ENCODE measurements around the gene CERCAM.
"Not testable (repeated sequence)": the region's sequence is repeated elsewhere in the genome, so short reads cannot be mapped to it uniquely, and the experiment has no call there.

Gene CERCAM

GRCh38 chr9:128421482-128421996 is 882 bp downstream of the CERCAM start:
- Histone ChIP-seq H3K79me2 (no peaks in the 10 kb centered on the region), H3K9ac (peak overlapping the region; percentile 61), H3K4me3 (ENCODE audit: low read depth, low read length) (peak overlapping the region; percentile 91), H3K4me2 (ENCODE audit: low read length) (peak overlapping the region; percentile 96), H3K27me3 (ENCODE audit: control insufficient read depth, insufficient read depth, low read length) (no peaks in the 10 kb centered on the region), H3K36me3 (ENCODE audit: control insufficient read depth, insufficient read depth, low read length) (no peaks in the 10 kb centered on the region), H3K4me1 (peaks cover 7% of the 10 kb centered on the region), H3K9me3 (ENCODE audit: control insufficient read depth, low read length) (no peaks in the 10 kb centered on the region), H2AFZ (peak overlapping the region; percentile 93), H3K27ac (peak overlapping the region; percentile 11)
- TF ChIP-seq, protein P1, sequence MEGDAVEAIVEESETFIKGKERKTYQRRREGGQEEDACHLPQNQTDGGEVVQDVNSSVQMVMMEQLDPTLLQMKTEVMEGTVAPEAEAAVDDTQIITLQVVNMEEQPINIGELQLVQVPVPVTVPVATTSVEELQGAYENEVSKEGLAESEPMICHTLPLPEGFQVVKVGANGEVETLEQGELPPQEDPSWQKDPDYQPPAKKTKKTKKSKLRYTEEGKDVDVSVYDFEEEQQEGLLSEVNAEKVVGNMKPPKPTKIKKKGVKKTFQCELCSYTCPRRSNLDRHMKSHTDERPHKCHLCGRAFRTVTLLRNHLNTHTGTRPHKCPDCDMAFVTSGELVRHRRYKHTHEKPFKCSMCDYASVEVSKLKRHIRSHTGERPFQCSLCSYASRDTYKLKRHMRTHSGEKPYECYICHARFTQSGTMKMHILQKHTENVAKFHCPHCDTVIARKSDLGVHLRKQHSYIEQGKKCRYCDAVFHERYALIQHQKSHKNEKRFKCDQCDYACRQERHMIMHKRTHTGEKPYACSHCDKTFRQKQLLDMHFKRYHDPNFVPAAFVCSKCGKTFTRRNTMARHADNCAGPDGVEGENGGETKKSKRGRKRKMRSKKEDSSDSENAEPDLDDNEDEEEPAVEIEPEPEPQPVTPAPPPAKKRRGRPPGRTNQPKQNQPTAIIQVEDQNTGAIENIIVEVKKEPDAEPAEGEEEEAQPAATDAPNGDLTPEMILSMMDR (IDR thresholded peaks at IDR 0.05), result no peak

DNA sequence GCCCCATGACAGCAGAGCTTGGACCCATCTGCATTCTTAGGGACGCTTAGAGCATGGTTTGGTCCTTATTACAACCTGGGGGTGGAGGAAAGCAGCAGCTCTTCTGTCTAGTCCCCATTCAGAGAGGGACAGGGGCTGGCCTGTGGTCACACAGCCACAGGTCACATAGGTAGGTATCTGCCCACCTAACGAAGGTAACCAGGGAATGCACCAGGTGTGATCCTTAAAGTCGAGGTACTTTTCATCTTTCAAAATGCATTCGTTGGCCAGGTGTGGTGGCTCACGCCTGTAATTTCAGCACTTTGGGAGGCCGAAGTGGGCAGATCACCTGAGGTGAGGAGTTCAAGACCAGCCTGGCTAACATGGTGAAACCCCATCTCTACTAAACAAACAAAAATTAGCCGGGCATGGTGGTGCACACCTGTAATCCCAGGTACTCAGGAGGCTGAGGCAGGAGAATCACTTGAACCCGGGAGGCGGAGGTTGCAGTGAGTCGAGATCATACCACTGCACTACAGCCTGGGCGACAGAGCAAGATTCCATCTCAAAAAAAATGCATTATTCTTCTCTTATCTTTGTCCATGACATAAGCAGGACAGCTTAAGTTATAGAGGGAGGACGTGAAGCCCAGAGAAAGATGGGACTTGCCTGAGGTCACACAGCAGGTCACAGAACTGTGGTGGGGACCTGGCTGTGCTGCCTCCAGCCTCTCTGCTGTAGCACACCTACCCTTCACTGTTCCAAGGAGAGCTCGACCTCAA is 1.5 kb downstream of the CERCAM start:
- not testable (repeated sequence) for H3K9me3 ChIP-seq (ENCODE audit: control insufficient read depth, low read length); H2AFZ ChIP-seq; H3K79me2 ChIP-seq; H3K36me3 ChIP-seq (ENCODE audit: control insufficient read depth, insufficient read depth, low read length); H3K9ac ChIP-seq; H3K27me3 ChIP-seq (ENCODE audit: control insufficient read depth, insufficient read depth, low read length); H3K4me2 ChIP-seq (ENCODE audit: low read length); H3K4me1 ChIP-seq; H3K27ac ChIP-seq; H3K4me3 ChIP-seq (ENCODE audit: low read depth, low read length)

GRCh38 chr9:128422783-128423150 is 2.1 kb downstream of the CERCAM start:
- TF ChIP-seq, protein P1 (IDR thresholded peaks at IDR 0.05), result no peak
- Histone ChIP-seq H3K9me3 (ENCODE audit: control insufficient read depth, low read length) (no peaks in the 10 kb centered on the region), H2AFZ (no peak overlapping the region), H3K4me3 (ENCODE audit: low read depth, low read length) (no peak overlapping the region), H3K4me1 (peaks cover 7% of the 10 kb centered on the region), H3K27me3 (ENCODE audit: control insufficient read depth, insufficient read depth, low read length) (no peaks in the 10 kb centered on the region), H3K27ac (no peak overlapping the region), H3K9ac (no peak overlapping the region), H3K4me2 (ENCODE audit: low read length) (no peak overlapping the region), H3K36me3 (ENCODE audit: control insufficient read depth, insufficient read depth, low read length) (no peaks in the 10 kb centered on the region), H3K79me2 (no peaks in the 10 kb centered on the region)

- H3K27me3 ChIP-seq (ENCODE audit: control insufficient read depth, insufficient read depth, low read length); H3K36me3 ChIP-seq (ENCODE audit: control insufficient read depth, insufficient read depth, low read length); H2AFZ ChIP-seq; H3K9me3 ChIP-seq (ENCODE audit: control insufficient read depth, low read length); H3K4me3 ChIP-seq (ENCODE audit: low read depth, low read length); H3K79me2 ChIP-seq; H3K4me2 ChIP-seq (ENCODE audit: low read length); H3K9ac ChIP-seq; H3K27ac ChIP-seq; H3K4me1 ChIP-seq: not testable (repeated sequence)
These were observed 2.7 kb downstream of the CERCAM start for GRCh38 chr9:128423356-128423755.

DNA sequence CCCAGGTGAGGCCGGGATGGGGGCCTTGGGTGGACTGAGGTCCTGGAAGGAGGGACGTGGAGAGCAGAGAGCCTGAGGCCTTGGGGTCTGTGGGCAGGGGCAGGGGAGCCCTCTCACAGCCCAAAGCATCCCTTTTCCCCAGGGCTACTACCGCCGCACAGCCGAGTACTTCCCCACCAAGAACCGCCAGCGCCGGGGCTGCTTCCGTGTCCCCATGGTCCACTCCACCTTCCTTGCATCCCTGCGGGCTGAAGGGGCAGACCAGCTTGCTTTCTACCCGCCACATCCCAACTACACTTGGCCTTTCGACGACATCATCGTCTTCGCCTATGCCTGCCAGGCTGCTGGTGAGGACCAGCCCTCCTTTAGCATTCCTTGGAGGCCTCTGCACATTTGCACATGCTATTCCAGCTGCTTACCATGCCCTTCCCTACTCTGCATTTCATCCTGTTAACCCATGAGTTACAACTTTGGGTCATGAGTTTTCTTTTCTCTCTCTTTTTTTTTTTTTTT is 3.7 kb downstream of the CERCAM start:
- no peaks in the 10 kb centered on the region for H3K27me3 ChIP-seq (ENCODE audit: control insufficient read depth, insufficient read depth, low read length)
- H3K79me2 ChIP-seq, result no peaks in the 10 kb centered on the region
- no peak overlapping the region for H3K27ac ChIP-seq
- no peak overlapping the region for H3K4me2 ChIP-seq (ENCODE audit: low read length)
- H3K36me3 ChIP-seq (ENCODE audit: control insufficient read depth, insufficient read depth, low read length), result no peaks in the 10 kb centered on the region
- H3K4me1 ChIP-seq, result peaks cover 3% of the 10 kb centered on the region
- H3K9ac ChIP-seq, result no peak overlapping the region
- no peak overlapping the region for H2AFZ ChIP-seq
- H3K4me3 ChIP-seq (ENCODE audit: low read depth, low read length), result no peak overlapping the region
- TF ChIP-seq, protein P1 (IDR thresholded peaks at IDR 0.05), result no peak
- H3K9me3 ChIP-seq (ENCODE audit: control insufficient read depth, low read length), result no peaks in the 10 kb centered on the region
